Glomerular endothelial cell (primary cell): ENCODE measurements around the gene KLHL36. TPM values are rescaled to one million over a fixed set of nuclear protein-coding genes. Genes with fewer than 3 reads are reported as not detected.

Experiments used
- DNase-seq: peaks from one replicate; pipeline ENCODE4 v3.0.0-alpha.2; 2011; ENCODE audit warnings: low read depth, low spot score; ENCODE audit errors: extremely low read depth
- total RNA-seq: library from RNA; depleted of rRNA; stranded (reverse); fragments of >200 nt; gene quantifications from 2 replicates; pipeline ENCODE4 v1.2.3, GENCODE V29; 2015

The KLHL36 gene
- total RNA-seq = 47.5 and 51.6 TPM in 2 replicates

DNA sequence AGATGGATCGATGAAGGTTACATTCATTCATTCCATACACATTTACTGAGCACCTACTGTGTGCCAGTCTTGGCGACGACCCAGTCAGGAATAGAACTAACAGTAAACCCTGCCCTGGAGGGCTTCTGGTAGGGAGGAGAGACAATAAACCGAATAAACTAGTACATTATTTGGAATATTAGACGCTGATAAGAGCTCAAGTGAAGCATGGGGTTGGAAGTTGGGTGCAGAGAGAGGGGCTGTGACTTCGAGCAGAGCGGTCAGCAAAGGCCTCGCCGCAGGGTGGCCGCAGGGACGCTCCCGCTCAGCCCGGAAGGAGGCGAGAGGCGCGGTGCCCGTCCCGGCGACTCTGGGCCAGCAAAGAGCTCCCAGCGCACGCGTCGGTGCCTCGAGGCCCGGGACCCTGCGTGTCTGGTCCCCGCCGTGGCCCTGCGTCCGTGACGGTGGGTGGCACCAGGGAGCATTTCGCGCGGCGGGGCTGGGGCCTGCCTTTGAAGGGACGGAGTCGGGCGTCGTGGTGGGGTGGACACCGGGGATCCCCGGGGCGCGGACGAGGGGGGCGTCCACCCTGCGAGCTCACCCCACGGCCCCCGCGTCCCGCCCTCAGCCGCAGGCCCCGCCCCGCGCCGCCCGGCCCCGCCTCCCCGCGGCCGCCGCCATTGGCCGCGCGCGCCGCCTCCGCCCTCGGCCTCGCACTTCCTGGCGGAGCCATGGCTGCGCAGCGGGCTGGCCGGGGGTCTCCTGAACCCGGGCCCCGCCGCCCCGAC is at the start of gene KLHL36:
Gene KLHL36 (plus strand): TSS at position 684 of the 767 bp plus-strand sequence. CDS start 2,357 bp downstream, outside the sequence.
- DNase-seq = no peak

DNA sequence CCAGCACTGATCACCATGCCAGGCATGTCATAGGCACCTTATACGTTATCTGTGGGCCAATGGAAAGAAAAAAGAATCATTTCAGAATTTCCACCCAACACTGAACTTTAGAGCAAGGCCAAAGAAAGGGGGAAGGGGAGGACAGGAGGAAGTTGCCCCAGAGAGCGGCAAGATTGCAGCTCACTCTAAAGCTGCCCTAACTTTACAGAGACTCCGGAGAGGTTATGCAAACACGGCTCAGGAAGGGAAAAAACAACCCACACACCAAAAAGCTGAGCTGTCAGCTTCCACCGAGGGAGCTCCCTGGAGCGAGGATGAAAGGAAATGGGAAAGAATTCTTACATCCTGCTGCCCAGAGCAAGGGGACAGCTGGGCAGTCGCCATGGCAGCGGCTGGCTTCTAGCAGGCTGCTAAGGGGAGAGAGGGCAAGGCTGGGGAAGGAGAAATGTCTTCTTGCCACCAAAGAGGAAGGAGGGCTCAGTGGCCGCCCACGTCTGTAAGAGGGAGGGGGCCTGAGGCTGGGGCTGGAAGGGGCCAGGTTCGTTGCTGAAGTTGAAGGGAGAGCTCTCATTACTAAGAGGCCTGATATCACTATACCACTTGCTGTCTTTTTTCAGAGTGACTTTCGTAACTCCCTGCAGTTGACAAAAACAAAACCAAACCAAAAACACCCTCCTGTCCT is 48.6 kb upstream of the KLHL36 start:
- DNase-seq = no peak

DNA sequence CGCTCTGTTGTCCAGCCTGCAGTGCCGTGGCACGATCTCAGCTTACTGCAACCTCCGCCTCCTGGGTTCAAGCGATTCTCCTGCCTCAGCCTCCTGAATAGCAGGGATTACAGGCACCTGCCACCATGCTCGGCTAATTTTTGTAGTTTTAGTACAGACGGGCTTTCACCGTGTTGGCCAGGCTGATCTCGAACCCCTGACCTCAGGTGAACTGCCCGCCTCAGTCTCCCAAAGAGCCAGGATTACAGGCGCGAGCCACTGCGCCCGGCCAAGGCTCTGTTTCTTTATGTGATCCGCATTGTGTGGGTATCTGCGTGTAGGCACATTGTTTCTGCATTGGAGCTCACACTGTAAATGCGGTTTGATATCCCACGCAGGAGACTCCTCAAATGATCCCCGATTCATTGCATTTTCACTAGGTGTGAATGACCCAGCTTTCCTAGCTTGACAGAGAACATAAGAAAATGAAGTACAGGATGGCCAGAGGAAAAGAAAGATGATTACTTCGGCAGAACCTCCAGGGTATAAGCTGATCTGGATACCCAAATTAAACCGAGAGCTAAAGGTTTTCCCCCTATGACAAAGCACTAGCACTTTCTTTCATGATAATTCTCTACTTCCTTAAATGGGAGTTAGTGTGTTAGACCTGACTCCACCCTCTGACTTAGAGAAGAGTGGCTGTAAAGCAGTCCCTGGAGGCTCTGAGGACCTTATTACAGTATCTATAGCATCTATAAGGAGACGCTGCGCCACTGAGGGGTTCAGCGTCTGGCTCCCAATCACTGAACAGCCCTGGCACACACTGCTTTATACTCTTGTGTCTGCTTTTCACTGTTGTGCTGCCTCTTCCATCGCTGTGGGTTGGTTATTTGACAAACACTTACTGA is 47.7 kb upstream of the KLHL36 start:
- no peak for DNase-seq

DNA sequence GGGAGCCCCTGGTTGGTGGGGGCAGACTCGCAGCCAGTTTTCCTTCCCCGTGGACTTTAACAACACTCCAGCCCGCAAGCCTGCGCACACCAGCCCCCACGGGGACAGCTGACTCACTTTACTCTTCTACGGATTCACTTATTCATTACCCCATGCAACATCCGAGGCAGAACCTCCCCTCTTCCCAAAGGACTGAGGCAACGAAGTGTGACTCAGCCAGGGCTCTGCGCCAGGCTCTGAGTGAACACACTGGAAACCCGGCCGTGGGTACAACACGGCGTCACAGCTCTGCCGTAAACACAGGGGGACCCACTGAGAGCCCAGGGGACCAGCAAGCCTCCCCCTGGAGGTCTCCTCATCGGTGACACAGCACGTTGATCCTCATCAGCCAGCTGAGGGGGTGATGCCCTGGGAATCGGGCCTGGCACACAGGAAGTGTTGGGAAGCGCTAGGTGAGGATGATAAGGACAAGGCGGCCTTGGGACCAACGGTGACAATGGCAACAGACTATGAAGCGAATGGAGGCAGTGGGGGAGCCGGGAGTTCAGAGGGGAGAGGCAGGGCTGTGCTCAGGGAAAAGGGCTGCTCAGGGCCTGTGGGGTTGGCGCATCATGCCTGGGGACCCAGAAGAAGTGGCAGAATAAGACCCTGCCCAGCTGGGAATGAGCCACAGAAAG is 45.0 kb upstream of the KLHL36 start:
- DNase-seq = no peak

DNA sequence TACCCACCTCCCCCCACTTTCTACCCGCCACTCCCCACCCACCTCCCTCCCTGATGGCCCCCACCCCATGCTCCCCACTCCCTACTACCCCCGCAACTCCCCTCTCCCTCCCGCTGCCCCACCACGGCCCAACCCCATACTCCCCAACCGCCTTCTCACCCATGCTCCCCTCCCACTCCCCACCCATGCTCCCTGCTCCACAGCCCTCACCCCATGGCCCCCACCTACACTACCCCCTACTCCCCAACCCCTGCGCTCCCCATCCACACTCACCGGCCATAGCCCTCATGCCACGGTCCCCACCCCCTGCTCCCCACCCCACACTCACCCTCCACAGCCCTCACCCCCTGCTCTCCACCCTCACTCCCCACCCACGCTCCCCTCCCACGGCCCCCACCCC is 44.4 kb upstream of the KLHL36 start:
- DNase-seq = no peak

DNA sequence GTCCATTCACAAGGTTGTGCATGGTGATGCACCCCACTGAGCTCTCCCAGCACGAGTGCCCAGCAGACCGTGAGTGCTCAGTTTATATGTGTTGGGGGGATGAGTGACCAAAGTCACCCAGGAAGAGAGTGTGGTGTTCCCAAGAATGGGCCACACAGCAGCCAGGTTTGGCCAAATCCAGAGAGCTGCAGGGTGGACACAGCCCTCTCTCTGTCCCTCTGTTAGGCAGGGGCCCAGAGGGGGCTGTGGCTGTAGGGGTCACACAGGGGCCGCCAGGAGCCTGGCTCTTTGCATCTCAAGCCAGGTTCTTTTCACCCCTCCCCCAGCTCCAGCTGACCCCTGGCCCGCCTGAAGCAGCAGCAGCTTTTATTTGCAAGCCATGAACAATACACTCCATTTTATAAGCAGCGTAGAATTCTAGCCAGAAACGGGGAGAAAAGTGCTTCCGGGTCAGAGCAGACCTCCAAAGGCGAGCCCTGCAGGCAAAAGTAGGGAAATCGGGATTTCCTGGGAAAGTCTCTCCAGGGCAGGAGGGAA is 43.8 kb upstream of the KLHL36 start:
- no peak for DNase-seq

DNA sequence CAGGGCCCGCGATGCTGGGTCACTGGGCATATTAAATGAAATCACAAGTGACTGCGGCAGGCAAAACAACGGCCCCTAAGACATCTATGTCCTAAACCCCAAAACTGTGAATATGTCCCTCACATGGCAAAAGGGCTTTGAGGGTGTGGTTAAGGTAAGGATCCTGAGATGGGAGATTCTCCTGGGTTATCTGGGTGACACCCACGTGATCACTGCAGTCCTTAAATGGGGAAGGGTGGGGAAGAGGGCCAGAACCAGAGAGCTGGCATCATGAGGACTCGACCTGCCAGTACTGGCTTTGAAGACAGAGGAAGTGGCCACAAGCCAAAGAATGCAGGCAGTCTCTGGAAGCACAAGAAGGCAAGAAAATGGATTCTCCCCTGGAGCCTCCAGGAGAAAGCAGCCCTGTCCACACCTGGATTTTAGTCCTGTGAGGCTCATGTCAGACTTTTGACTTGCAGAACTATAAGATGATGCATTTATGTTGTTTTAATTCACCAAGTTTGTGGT is 42.9 kb upstream of the KLHL36 start:
- no peak for DNase-seq

DNA sequence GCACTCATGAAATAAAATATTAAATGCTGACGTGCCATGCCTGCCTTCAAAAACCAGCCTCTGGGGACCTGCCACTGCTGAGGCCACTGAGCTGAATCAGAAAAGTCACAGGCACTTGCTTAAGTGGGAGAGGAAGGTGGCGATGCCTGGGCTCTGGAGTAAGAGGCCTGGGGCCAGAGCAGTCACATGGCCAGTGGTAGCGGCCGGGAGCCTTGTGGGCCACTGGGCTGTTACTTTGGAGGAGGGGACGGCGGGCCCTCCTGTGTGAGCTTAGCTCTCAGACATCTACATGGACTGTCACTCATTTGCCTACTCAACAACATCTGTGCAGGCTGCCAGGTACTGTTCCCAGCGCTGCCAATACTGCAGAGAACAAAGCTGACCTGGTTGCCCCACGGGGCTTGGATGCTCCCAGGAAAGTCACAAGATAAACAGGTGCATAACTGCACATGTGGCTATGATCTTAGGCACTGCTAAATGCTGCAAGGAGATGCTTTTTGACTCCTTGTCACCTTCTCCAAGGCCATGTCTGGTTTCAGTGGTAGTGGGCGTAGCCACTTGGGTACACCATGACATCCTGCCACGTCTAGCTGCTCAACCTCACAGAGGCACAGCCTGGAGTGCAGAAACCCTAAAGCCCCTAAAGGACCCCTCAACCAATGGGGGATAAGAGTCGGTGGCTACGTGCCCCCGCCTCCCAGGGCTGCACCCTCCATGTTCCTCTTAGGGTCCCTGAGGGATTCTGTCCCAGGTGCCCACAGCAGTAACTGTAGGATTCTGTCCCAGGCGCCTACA is 42.0 kb upstream of the KLHL36 start:
- DNase-seq = no peak

DNA sequence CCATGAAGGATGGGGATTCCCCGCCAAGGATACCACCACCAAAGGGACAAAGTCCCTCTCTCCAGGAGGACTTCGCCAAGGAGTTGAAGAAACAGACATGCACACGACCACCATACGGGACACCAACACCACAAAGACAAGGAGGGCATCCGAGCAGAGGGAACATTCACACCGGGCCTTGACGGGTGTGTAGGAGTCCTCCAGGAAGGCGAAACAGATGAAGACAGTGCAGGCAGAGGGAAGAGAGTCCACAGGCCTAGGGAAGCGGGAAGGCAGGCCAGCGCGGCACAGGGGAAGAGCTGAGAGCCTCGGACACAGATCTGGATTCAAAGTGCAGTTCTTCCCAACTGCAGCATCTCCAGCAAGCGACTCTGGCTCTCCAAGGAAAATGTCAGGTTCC is 41.2 kb upstream of the KLHL36 start:
- DNase-seq = no peak

DNA sequence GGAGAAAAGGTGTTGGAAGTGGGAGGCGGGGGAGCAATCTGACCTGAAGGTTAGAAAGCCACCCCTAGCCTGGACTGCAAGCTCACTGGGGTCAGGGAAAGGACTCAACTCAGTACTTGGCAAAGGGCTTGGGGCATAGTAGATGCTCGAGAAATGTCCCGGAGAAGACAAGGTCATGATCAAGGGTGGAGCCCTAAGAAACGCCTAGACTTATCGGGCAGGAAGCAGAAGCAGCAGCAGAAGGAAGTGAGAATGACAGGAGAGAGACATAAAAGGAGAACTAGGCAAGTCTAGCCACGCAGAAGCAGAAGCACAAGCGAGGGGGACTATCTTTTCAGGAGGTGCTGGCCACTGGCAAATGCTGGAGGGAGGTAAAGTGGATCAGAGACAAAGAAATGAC is 40.6 kb upstream of the KLHL36 start:
- no peak for DNase-seq

DNA sequence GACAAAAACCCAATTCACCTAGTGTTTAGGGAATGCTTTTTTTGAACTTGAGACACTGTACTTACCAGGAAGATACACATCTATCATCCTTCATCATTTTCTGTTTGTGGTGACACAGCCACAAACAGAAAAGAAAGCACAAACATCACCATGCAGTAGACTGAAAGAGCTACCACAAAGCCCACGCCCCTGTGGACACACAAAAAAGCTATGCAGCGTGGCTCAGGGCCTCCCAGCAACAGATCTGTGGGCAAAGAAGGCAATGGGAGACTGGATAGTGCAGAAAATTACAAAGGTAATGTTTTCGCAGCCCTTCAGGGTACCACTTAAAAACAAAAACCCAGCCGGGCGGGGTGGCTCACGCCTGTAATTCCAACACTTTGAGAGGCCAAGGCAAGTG is 40.0 kb upstream of the KLHL36 start:
- no peak for DNase-seq

DNA sequence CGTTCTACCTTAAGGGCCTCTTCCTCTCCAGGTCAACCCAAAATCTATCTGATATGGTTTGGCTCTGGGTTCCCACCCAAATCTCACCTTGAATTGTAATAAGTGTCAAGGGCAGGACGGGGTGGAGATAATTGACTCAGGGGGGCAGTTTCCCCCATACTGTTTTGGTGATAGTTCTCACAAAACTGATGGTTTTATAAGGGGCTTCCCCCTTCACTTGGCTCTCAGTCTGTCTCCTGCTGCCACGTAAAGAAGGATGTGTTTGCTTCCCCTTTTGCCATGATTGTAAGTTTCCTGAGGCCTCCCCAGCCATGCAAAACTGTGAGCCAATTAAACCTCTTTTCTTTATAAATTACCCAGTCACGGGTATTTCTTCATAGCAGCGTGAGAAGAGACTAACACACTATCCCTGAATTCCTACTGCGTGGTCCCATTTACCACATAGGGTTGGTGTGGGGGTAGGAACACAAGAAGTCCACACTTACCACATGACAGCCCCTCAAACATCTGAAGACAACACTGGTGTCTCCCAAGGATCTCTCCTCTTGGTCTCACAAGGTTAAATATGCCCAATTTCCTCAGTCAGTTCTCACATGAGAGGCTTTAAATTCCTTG is 38.6 kb upstream of the KLHL36 start:
- no peak for DNase-seq

DNA sequence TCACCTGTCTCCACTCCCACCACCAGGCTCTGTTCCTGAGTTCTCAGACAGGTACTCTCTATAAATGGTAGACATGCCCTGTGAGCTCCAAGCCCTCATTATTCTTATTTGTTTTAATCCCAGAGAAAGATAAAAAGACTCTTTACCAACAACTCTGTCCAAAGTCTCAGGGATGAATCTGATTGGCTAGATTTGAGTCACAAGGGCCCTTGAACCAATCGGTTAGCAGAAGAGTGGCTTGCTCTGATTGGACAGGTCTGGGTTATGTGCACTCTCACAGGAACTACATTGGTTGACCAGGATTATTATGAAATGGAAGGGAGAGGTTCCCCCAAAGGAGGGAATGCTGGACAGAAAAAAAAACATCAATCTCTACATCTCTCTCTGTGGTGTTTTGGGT is 37.9 kb upstream of the KLHL36 start:
- DNase-seq = no peak

DNA sequence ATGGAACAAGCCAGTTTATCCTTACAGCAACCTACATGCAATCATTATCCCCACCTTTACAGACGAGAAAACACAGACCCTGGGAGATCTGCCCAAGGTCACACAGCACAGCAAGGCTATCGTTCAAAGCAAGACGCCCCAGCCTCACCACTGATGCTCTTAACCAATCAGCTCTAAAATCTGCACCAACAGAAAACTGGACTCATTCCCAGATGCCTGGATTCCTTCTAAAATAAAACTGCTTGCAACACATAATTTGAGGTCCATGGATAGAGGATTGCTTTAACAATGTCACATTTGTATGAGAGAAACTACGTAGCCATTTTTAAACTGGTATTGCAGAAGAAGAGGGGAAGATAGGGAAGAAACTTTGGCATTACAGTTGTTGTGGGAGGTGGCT is 37.3 kb upstream of the KLHL36 start:
- no peak for DNase-seq

DNA sequence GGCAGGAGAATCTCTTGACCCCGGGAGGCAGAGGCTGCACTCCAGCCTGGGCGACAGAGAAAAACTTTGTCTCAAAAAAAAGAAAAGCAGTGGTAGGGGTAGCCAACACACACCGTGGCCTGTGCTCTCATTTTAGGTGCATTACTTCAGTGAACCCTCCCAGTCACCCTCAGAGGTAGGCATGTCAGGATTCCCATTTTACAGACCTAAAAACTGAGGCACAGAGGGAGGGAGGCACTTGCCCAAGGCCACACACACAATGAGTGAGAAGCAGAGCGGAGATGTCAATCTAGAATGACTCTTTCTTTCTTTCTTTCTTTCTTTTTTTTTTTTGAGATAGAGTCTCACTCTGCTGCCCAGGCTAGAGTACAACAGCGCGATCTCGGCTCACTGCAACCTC is 35.6 kb upstream of the KLHL36 start:
- DNase-seq = no peak

DNA sequence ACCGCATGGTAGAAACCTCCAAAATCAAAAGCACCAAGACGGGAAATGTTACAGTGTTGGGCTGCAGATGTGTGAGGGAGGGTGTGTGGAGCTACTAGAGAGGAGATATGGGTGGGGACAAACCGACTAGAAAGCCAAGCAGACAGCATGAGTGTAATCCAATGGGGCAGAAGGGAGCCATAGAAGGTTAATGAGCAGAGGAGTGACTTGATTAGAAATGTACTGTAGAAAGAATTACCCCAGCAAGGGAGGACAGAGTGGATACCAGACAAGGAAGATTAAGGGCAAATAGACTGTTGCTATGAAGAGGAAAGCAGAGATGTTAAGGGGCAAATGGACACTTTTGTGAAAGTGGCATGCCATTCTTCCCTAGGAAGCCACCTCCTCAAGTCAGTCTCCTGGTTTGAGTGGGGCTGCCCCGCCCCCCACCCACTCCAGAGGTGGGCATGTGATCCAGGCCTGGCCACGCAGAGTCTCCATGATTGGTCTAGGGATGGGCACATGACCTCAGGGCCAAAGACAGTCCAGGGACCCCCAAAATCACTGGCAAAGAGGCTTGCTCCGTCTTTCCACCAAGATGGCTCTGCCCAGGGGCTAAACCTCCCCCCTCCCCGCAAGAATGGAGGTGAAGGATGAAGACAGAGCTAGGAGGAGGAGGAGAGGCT is 34.8 kb upstream of the KLHL36 start:
- no peak for DNase-seq

DNA sequence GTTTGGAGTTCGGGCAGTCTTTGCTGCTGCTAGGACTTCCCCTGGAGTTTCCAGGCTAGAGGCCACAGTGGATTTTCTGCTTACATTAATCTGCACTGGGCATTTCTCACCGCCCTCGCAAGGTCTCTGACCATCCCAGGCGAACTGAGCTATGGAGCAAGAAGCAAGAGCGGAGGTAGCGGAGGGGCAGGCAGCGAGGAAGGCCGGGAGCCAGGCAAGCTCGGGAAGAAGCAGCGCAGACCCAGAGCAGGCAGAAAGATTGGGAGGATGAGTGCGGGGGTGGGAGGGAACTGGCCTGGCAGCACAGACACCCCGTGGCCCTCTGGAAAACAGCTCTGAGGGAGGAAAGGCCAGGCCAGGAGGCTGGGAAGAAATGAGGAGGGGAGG is 34.2 kb upstream of the KLHL36 start:
- DNase-seq = no peak

DNA sequence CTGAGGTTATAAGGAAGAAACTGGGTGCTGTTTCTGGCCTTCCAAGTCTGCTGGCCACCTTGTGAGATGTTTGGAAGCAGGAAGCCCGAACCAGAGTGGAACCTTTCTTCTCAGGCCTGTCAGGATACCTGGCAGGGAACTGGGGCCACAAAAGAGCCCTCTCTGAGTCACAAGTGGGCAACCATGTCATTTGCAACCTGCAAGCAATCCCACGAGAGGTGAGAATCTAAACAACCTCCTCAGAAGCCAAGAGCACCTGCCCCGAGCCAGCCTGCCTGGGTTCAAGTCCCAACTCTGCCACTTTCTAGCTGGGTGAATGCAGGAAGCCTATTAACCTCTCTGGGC is 33.7 kb upstream of the KLHL36 start:
- no peak for DNase-seq
